Vagina (tissue), 2 donors: Measurements from ENCODE around the gene PSAPL1. TPM values are rescaled to one million over a fixed set of nuclear protein-coding genes. Genes with fewer than 3 reads are reported as not detected.

ENCODE experiments used
- DNase-seq, 2 donors: peaks; one replicate each; pipeline ENCODE4 v3.0.0-alpha.2; 2017; ENCODE audit errors: extremely low spot score in 2 of 2
- H3K27ac ChIP-seq: fragments of 200-600 bp; sonication (generic); one replicate; pipeline ENCODE4 v1.5.1; 2019
- H3K27me3 ChIP-seq: fragments of 200-600 bp; sonication (generic); one replicate; pipeline ENCODE4 v1.5.1; 2019
- H3K36me3 ChIP-seq, 2 donors: fragments of 200-600 bp; sonication (generic); one replicate each; pipeline ENCODE4 v1.5.1; 2017 to 2019
- H3K4me1 ChIP-seq: fragments of 200-600 bp; sonication (generic); one replicate; pipeline ENCODE4 v1.5.1; 2019
- H3K4me3 ChIP-seq, 2 donors: fragments of 200-600 bp; sonication (generic); 1 replicate in 1 of 2; 2 replicates in 1 of 2; pipeline ENCODE4 v1.5.1; 2016 to 2019
- H3K9me3 ChIP-seq: fragments of 200-600 bp; sonication (generic); one replicate; pipeline ENCODE4 v1.5.1; 2019
- CTCF ChIP-seq, 3 experiments: fragments of 450-650 bp in 2 of 3; fragments of 200-600 bp in 1 of 3; sonication (generic) in 1 of 3; IDR thresholded peaks; one replicate each; pipeline ENCODE4 v1.5.1; 2017 to 2019; ENCODE audit warnings: antibody characterized with exemption in 3 of 3, mild to moderate bottlenecking in 2 of 3, moderate library complexity in 2 of 3
- POLR2A ChIP-seq, 2 donors: fragments of 450-650 bp; IDR thresholded peaks; one replicate each; pipeline ENCODE4 v1.6.1; 2017; ENCODE audit warnings: antibody characterized with exemption in 2 of 2, mild to moderate bottlenecking in 2 of 2, moderate library complexity in 2 of 2
- POLR2AphosphoS5 ChIP-seq, 2 donors: sonication (generic); formaldehyde crosslinking; IDR thresholded peaks; one replicate each; pipeline ENCODE4 v1.9.0; 2017; ENCODE audit warnings: antibody characterized with exemption in 2 of 2, mild to moderate bottlenecking in 2 of 2, low read depth in 1 of 2; ENCODE audit not compliant: insufficient read depth in 1 of 2
- intact Hi-C: fragments of 100-400 bp; cut with DNase I; formaldehyde crosslinking; loops from one replicate; pipeline ENCODE4 v1.15.1; 2023
- total RNA-seq: library from RNA; depleted of rRNA; stranded (reverse); fragments of >200 nt; gene quantifications from one replicate; pipeline ENCODE4 v1.2.3, GENCODE V29; 2016

Gene PSAPL1
- total RNA-seq = not detected

GRCh38 chr4:7434766-7435150 is at the start of gene PSAPL1:
TSS of gene PSAPL1 (minus strand) at chr4:7434930. CDS start at chr4:7434879, 51 bp downstream.
- H3K27me3 ChIP-seq = no peaks in the 10 kb centered on the region
- H3K4me1 ChIP-seq = no peaks in the 10 kb centered on the region
- H3K36me3 ChIP-seq = no peaks in the 10 kb centered on the region
- no peak within 1 kb of the TSS for H3K27ac ChIP-seq
- no peaks in the 10 kb centered on the region for H3K9me3 ChIP-seq
- no peak within 1 kb of the TSS for H3K4me3 ChIP-seq
- TF ChIP-seq POLR2A (IDR thresholded peaks at IDR 0.05) = no peak
- no peak for TF ChIP-seq POLR2AphosphoS5 (IDR thresholded peaks at IDR 0.05; ENCODE audit: insufficient read depth in 1 of 2, low read depth in 1 of 2)
- no peak for TF ChIP-seq CTCF (IDR thresholded peaks at IDR 0.05)
- intact Hi-C loops = no loop called here
- DNase-seq = no peak

- intact Hi-C loops = no loop called here
- no peak for TF ChIP-seq CTCF (IDR thresholded peaks at IDR 0.05)
- TF ChIP-seq POLR2A (IDR thresholded peaks at IDR 0.05) = no peak
- no peak for TF ChIP-seq POLR2AphosphoS5 (IDR thresholded peaks at IDR 0.05; ENCODE audit: insufficient read depth in 1 of 2, low read depth in 1 of 2)
- no peak overlapping the region for H3K27ac ChIP-seq
- no peaks in the 10 kb centered on the region for H3K27me3 ChIP-seq
- H3K36me3 ChIP-seq = no peaks in the 10 kb centered on the region
- H3K4me1 ChIP-seq = no peaks in the 10 kb centered on the region
- DNase-seq = no peak
- no peak overlapping the region for H3K4me3 ChIP-seq
- H3K9me3 ChIP-seq = no peaks in the 10 kb centered on the region
Measured at GRCh38 chr4:7481227-7481626, 46.5 kb upstream of the PSAPL1 start.

DNA sequence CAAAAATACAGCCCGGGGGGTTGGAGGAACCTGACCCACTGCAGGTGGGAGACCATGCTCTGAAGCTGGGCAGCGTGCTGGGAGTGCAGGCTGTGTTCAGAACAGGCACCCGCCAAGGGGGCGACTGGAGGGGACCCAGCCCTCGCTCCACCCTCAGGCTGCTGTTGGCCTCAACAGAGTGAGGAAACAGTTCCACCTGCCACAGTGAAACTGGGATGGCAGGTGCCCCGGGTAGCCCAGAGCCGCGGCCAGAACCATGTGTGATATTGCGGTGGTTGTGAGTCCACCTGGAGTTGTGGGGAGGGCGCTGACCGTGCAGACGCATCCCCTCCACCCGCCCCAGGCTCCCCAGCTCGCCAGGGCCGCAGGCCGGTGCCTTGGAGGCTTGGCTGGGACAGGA is 45.7 kb upstream of the PSAPL1 start:
- Histone ChIP-seq H3K9me3 (no peaks in the 10 kb centered on the region), H3K27me3 (no peaks in the 10 kb centered on the region), H3K27ac (no peak overlapping the region), H3K4me1 (no peaks in the 10 kb centered on the region), H3K36me3 (no peaks in the 10 kb centered on the region), H3K4me3 (no peak overlapping the region)
- DNase-seq = no peak
- TF ChIP-seq POLR2AphosphoS5 (IDR thresholded peaks at IDR 0.05; ENCODE audit: insufficient read depth in 1 of 2, low read depth in 1 of 2) (no peak), POLR2A (IDR thresholded peaks at IDR 0.05) (no peak)
- intact Hi-C loops = no loop called here

DNA sequence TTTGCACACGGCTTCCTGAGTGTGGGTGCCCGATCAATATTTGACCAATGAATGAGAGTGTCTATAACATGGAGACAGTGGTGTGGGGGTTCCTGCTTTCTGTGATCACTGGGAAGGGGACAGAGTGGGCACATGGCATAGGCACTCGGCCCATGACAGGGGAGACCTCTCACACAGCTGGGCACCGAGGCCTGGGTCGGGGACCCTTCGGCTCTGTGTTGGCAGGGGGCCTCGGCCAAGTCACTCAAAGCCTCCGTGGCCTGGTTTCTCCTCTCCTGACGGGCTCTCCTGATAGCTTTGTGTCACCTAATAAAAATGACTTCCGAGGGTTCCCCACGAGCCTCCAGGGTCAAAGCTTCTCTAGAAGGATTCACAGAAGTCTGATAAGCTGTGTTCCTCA is 43.9 kb upstream of the PSAPL1 start:
- Histone ChIP-seq H3K27me3 (no peaks in the 10 kb centered on the region), H3K27ac (no peak overlapping the region), H3K9me3 (no peaks in the 10 kb centered on the region), H3K4me3 (no peak overlapping the region), H3K4me1 (no peaks in the 10 kb centered on the region), H3K36me3 (no peaks in the 10 kb centered on the region)
- intact Hi-C loops = no loop called here
- DNase-seq = no peak
- TF ChIP-seq POLR2A (IDR thresholded peaks at IDR 0.05) = no peak
- no peak for TF ChIP-seq POLR2AphosphoS5 (IDR thresholded peaks at IDR 0.05; ENCODE audit: insufficient read depth in 1 of 2, low read depth in 1 of 2)
- TF ChIP-seq CTCF (IDR thresholded peaks at IDR 0.05) = no peak

DNA sequence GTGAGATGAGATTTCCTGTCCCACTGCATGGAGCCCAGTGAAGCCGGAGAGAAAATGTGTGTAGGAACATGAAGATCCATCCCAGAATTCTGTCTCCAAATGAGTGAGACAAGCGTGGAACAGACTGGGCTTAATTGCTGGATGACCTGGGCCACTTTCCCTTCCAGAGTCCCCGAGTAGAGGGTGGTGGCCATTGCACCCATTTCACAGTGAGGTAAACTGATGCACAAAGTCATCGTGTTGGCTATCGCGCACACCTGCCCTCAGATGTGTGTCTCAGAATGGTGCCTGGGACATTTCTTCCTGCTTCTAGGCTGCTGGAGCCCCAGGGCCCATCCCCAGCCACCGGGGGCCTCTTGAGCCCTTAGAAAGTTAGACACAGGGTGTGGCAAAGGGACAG is 43.0 kb upstream of the PSAPL1 start:
- no peaks in the 10 kb centered on the region for H3K4me1 ChIP-seq
- TF ChIP-seq POLR2AphosphoS5 (IDR thresholded peaks at IDR 0.05; ENCODE audit: insufficient read depth in 1 of 2, low read depth in 1 of 2) (no peak), CTCF (IDR thresholded peaks at IDR 0.05) (no peak), POLR2A (IDR thresholded peaks at IDR 0.05) (no peak)

More for the DNA sequence above, 43.0 kb upstream of the PSAPL1 start:
- Histone ChIP-seq H3K27ac (no peak overlapping the region), H3K9me3 (no peaks in the 10 kb centered on the region), H3K27me3 (no peaks in the 10 kb centered on the region), H3K4me3 (no peak overlapping the region), H3K36me3 (no peaks in the 10 kb centered on the region)
- intact Hi-C loops = no loop called here
- DNase-seq = no peak
